GM21367 (cell line): ENCODE results near the gene ARAP1.

Experiments used
- ATAC-seq: cut with Tn5 transposase; IDR thresholded peaks from one replicate; pipeline ENCODE4 v1.9.1; 2021; ENCODE audit not compliant: unreplicated experiment

The ARAP1 gene

DNA sequence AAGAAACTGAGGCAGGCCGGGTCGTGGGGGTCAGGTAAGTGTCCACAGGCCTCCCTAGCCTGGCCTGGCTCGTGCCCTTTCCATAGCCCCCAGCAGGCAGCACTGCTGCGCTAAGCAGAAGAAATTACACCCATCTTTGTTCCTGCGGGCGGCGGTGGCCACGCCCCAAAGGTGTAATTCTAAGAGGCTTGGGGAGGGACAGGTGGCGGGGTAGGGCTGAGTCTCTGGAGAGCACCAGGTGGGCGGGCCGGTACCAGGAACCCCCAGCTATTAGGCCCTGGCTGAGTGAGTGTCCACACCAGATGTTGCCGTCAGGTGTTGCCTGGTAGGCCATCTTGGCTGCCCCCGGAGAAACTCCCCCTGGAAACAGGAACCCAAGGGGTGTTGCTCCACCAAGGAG, 12.3 kb upstream of the ARAP1 start:
- no peak for ATAC-seq

DNA sequence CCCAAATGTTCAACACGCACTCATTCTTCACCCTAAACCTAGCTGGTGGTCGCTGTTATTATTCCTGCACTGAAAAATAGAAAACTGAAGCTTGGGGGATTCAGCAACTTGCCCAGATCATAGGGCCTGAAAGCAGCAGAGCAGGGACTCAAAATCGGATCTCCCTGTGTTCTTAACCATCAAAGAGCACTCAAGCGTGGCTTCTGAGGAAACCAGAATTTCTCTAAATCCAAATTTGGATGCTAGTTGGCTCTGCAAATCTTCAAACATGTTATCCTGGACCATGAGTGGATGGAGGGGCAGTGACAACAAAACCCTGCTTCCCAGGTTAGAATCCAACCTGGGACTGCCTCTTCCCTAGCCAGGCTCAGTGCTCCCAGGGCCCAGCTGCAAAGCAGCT, 11.6 kb upstream of the ARAP1 start:
- ATAC-seq, result no peak

DNA sequence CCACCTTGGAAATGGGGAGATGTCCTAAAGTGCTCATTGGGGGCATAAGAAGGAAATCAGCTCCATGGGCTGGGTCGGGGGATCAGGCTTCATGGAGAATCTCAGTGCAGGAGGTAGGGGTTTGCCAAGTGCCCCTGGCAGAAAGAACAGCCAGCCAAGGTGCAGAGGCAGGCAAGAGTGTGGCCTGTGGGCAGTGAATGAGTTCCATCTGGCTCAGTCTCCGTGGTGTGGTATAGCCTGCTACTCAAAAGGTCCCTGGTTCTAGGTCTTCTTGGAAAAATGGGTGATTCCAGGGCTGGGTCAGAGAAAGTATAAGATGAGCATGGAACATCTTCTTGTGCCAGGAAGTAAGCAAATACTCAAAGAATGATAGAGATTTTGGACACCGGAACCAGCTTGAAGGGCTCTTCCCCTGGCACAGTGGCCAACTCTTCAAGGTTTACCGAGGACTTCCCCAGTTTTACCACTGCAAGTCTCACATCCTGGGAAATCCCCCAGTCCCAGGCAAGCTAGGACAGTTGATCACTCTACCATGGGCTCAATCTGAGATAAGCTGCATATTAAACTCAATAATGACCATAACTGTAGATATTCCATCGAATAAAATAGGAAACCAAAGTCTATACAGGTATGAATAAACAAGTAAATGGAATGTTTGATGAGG, 10.6 kb upstream of the ARAP1 start:
- ATAC-seq, result no peak

DNA sequence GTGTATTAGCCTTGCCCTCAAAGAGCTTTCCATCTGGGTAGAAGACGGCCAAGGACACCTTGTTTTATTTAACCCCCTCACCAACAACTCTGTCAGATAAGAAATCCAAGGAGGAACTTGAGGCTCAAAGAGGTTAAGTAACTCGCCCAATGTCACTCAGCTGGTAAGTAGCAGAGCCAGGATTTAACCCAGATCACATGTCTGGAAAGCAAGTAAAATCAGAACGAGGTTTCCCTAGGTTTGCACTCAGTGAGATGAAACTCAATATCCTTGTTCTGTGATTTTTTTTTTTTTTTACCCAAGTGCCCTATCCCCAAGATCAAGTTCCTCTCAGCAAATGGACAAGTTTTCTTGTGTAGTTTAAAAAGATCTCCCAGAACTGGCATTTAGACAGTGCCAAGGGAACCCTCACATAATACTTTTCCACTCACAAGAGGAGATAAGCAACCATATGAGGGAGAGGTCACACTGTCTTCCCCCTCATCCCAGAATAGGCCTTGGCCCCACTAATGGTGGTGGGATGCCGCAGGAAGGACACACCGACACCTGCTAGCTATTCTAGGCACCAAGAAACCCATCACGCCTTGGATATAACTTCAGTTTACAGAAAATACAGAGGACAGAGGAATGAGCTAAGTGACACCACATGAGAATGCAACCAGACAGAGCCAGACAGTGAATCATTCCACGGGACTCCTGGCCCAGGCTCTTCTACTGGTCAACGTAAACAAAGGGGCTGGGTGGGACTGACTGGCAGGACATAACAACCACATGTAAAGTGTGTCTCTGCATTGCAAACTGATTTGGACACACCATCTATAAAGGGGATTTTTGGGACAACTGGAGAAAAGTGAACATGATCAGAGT, 8.6 kb upstream of the ARAP1 start:
- no peak for ATAC-seq

DNA sequence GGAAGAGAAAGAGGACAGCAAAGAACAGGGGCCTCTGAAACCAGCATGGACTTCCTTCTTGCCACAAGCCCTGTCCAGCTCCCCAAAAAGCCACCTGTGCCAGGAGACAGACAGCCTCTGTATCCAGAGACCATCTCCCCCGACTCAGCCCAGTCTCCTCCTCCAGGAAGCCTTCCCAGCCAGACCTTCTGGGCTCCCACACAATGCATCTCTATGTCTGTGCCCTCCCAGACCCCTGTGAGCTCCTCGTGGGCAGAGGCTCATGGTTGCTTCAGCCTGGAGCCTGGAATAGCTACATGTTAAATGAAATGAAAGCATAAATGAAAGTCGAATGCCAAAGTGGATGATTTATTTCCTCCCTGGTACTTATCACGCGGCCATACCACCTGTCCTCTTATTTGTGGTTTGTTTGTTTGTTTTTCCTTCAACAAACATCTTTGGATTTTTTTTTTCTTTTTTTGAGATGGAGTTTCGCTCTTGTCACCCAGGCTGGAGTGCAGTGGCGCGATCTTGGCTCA, 7.3 kb upstream of the ARAP1 start:
- no peak for ATAC-seq

DNA sequence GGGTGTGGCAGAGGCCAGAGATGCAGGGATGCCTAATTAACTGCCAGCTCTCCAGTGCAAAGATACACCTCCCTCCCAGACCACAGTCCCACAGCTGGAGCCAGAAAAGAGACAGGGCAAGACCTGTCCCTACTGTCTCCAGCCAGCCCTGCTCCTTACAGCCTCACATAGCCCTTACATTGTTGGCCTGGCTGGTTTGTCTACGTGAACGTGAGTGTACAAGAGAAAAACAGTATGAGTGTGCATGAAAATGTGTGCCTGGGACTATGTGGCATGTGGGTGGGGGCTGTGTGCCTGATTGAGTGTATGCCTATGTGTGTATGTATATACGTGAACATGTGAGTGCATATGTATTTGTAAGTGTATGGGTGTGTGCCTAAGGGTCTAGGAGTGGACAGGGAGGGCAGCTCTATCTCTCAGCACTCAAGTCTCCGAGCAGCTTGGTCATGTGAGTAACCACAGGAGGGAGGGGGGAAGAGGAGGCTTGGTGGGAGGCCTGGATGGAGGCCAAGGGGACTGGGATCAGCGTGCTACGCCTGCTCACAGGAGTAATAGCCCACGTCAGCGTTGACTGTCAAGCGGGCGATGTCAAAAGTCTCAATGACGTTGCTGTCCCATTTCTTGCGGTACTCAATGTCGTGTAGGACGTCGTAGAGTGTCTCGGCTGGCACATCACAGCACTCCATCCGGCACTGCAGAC, 6.6 kb upstream of the ARAP1 start:
- no peak for ATAC-seq

DNA sequence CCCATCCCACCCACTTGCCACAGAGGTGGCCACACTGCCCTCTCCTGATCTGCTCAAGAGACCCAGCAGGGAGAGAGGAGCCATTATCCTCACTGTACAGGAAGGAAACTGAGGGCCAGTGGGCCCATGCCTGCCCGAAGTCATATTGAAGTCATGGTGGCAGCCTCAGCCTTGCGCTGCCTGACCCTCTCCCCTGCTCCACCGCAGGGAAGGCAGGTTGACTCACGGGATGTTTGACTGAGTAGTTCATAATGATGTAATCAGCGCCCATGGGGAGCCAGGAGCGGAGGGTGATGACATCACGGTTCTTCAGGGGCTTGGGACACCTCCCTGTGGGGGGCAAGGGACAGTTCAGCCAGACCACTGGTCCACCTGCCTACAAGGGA, 6.1 kb upstream of the ARAP1 start:
- ATAC-seq, result no peak

DNA sequence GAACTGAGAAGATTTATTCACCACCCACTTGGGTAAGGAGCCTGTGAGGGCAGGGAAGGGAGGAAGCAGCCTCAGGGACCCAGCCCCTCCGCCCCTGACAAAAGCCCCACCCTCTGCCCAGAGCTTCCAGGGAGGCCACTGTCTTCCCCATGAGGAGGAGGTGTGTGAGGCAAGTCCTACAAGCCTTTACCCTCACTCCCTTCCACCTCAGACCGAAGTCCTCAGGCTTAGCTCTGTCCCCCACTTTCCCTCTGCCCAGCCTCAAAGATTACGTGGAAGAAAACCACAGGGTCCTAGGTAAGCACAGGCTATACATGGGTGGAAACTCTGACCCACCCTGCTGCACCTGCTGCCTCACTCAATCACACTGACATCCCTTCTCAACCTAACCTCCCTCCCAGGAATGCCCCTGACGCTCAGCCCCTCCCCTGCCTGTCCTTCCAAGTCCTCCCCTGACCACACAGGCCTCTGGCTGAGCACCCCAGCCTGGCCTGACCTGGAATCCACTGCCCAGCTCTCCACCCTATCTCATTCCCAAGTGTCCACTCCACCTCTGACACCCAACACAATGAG, 3.6 kb upstream of the ARAP1 start:
- no peak for ATAC-seq

DNA sequence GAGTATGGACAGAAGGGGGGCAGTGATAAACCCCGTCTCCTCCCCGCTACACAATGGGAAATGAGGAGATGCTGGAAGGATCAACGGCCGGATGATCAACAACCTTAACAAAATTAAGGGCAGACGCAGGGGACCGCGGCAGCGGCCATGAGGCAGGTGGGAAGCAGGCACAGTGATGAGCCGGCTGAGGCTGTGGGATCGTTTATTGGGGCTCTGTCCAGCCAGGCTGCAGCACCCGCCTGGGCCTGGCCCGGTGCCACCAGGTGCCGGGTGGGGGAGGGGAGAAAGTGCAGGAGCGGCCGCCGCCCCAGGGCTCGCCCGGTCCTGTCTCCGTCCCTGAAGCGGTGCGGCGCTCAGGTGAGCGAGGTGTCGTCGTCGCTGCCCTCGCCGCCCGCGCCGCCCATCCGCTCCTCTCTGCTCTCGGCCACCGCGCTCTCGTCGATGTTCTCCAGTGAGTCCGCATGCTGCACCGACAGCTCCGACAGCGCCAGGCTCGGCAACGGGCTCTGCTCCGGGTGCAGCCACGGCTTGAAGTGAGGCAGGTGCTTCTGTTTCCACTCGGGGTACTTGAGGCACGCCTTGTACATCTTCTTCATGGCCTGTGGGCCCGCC, 2.4 kb upstream of the ARAP1 start:
- no peak for ATAC-seq

DNA sequence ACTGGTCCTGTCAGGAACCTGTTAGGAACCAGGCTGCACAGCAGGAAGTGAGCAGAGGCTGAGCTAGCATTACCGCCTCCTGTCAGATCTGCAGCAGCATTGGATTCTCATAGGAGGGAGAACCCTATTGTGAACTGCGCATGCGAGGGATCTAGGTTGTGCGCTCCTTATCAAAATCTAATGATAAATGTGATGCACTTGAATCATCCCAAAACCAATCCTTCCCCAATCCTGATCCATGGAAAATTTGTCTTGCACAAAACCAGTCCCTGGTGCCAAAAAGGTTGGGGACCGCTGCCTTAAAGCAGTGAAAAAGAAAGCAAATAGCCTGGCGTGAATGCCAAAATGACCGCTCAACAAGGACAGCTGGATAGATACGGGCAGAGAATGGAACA, 1.9 kb upstream of the ARAP1 start:
- no peak for ATAC-seq

DNA sequence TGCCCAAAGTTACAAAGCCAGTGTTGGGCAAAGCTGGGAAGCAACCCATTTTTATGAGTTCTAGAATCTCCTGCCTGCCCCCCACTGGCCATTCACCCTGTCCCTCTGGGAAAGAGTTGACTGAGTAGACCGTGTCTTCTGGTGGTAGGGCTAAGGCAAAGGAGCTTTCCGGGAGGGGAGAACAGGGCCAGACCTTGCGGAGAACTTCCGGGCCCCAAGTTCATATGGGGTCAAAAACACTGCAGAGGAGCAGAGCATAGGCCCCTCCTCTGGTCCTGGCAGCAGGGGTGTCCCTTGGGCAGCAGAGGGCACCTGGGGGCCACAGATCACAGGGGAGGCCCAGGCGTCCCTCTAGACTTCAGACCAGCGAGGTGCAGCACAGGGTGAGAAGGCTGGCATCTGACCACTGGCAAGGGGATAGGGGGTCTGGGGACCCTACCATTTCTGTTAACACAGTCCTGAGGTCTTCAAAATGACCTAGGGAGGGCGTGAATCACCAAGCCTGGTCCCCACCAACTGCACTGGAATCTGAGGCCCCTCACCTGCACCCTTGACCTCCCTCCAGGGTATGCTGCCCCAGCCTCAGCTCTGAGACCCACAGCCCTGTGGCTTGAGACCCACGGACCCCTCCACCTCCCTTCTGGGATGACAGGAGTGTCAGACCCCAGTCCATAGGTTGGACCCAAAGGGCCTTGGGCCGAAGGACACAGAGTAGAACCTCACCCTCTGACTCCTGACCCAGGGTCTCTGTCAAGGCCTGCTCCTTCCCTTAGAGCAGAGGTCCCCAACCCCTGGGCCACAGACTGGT, 1.3 kb upstream of the ARAP1 start:
- no peak for ATAC-seq

DNA sequence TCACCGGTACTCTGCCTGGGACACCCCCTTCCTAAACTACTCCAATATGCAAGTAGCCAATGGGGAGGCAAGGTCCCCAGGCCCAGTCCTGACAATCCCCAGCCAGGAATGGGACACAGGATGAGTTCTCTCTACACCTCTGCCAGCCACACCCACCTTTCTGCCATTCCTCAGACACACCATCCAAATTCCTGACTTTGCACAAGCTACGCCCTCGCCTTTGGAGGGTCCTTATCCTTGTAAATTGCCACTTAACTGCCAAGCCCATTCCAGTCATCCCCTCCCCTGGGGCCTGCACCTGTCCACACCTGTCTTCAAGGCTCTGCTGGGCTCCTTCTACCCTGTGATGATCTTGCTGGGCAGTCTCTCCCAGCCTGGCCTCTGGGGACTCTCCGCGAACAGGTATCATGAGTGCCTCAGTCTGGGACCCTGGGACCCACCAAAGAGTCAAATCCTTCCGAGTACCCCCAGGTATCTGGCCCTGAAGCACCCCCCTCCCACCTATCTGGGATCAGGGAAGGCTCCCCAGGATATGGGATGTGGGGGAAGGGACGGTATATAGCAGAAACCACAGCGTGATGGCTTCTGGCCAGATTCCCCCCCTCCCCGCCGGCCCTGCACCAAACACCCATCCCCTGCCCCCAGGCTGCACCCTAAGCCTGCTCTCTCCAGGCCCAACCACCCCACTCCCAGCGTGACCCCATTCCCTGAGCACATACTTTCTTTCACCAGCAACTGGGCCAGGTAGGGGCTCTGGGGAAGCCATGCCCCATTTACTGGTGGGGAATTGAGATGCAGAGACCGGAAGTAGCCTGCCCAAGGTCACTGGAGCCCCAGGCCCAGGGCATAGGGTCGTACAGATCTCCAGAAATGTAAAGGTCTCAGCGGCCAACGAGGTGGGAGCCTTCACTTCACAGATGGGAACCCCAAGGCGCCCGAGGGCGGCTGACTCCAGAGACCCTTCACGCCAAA, 806 bp downstream of the ARAP1 start:
- ATAC-seq, result no peak

DNA sequence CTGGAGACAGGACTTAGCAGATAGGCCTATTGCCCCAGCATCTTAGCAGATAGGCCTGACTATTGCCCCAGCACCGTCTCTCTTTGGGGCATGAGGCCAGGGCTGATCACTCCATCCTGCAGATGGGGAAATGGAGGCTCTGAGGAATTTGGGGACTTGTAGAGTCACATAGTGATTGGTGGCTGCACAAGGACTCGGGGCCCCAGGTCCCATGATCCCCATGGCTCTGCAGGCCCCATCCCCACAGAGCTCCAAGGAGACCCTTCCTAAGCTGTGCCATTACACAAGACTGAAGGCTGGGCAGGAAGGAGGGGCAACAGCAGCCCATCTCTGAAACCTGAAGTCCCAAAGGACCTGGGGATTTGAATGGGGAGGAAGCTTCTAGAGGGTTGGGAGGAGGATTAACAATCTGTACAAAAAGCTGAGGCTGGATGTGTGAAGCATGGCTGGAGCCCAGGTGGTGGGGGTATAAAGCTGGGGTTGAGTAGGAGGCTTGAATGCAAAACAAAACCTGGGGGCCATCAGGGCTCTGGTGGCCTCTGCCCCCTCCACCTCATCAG, 1.6 kb downstream of the ARAP1 start:
- ATAC-seq, result no peak

DNA sequence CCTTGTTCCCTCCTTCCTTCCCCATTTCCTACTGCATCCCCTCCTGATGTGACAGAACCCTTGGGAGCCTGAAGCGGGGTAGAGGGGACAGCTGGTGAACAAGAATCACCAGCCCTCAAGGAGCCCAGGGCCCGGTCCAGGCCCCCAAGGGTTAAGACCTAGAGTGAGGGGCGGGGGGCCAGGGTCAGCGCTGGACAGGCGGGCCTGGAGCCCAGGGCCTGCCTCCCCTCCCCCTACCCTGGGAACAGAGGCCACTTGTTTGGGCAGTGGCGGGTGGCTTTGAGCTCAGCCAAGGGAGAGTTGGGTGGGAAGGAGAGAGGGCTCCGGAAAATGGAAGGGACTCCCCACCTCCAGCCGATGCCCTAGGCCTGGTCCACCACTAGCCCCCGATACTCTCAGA, 2.1 kb downstream of the ARAP1 start:
- ATAC-seq, result no peak

DNA sequence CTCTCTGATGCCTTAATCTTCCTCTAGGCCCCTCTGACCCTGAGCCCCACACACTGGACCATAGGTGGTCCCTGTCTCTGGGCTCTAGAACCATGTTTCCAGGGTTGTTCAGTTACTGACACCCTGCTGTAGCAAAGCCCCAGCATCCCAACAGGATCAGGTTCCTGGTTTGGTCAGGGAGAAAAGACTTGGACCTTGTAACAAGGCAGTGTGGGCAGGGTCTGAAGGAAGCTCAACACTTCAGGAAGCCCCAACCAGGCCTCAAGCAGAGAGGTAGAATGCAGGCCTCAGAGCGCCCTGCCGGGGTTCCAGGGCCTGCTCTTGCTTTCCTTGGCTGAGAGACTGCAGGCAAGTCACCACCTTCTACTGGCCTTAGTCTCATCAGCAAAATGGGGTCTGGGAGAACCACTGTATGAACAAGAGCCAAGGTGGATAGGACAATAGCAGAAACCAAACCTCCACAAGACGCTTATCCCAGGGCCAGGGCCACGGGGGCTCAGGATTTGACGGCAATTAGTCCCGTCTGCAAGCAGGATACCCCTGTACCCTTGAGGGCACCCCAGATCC, 4.8 kb downstream of the ARAP1 start:
- ATAC-seq, result no peak

DNA sequence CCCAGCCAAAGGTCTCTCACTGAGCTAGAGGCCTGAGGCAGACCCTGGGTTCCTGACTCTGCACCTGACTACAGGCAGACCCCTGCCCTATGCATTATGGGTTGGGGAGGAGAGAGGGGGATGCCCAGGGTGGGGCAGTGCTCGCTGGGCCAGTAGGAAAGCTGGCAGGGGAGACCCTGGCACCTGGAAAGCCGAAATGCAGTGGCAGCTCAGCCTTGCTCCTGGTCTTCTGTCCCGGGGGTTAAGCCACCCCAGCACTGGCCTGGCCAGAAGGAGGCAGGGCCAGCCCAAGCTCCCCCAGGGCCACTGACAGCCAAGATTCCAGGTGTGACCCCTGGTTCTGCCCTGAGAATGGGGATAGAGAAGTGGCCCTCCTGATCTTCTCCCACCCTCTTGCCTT, 5.4 kb downstream of the ARAP1 start:
- no peak for ATAC-seq

DNA sequence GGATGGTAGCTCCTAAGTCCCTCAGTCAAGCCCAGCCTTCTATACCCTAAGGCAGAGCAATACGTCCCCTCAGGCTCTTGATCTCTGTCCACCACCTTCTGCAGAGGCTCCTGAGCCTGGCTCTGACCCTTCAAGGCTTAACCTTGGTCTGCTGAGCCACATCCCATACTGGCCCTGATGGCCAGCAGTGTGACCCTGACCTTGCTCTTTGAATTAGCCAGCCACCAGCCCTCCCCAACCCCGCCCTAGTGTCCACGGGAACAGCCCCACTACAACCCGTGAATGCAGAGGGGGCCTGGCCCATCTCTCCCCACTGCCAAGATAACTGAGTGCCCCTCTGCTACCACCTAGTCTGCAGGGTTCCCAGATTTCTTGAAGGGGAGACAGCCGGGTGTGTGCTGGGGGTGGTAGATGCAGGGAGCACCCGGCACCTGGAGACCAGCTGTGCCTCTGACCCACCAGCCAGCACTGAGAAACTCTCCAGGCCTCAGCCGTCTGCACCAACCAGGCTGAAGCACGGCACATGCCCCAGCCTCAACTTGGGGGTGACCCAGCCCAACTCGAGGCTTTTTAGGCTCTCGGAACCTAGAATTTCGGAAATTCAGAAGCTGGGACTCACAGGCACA, 6.2 kb downstream of the ARAP1 start:
- no peak for ATAC-seq

DNA sequence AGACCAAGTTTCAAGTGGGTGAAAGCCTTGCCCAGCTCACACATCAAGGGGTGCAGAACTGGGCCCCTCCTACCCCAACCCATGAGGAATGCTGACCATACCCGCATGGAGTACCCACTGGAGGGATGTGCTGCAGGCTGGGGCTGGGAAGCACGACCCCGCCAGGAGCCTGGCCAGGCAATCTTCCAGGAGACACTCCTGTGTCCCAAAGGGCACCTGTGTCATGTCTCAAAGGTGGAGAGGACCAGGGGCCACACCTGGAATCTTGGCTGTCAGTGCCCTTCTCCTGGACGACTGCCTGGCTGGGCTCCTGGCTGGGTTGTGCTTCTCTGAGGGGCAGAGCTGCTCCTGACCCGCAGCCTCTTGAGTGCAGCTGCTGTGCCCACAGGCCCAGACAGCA, 6.7 kb downstream of the ARAP1 start:
- ATAC-seq, result no peak
